ENCODE data around the gene SCART1.
"Not testable (repeated sequence)": the region's sequence is repeated elsewhere in the genome, so short reads cannot be mapped to it uniquely, and the experiment has no call there.

SCART1 gene

GRCh38 chr10:133453516-133454203 lies at the start of gene SCART1:
Gene SCART1 (plus strand): TSS chr10:133453945. CDS start chr10:133453998, 53 bp downstream.
- DNase-seq = no peak

DNA sequence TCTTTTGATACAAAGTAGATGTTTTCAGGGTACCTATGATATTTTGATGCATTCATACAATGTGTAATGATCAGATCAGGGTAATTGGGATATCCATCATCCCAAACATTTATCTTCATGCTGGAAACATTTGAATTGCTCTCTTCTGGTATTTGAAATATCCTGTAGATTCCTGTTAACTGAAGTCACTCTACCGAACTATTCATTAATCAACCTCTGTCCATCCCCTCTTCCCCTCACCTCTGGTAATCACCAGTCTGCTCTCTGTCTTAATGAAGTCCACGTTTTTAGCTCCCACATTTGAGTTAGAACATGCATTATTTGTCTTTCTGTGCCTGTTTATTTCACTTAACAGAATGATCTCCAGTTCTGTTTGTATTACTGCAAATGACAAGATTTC lies 48.5 kb upstream of the SCART1 start:
- no peak for DNase-seq

GRCh38 chr10:133405844-133406527 lies 47.8 kb upstream of the SCART1 start:
- DNase-seq = no peak

DNA sequence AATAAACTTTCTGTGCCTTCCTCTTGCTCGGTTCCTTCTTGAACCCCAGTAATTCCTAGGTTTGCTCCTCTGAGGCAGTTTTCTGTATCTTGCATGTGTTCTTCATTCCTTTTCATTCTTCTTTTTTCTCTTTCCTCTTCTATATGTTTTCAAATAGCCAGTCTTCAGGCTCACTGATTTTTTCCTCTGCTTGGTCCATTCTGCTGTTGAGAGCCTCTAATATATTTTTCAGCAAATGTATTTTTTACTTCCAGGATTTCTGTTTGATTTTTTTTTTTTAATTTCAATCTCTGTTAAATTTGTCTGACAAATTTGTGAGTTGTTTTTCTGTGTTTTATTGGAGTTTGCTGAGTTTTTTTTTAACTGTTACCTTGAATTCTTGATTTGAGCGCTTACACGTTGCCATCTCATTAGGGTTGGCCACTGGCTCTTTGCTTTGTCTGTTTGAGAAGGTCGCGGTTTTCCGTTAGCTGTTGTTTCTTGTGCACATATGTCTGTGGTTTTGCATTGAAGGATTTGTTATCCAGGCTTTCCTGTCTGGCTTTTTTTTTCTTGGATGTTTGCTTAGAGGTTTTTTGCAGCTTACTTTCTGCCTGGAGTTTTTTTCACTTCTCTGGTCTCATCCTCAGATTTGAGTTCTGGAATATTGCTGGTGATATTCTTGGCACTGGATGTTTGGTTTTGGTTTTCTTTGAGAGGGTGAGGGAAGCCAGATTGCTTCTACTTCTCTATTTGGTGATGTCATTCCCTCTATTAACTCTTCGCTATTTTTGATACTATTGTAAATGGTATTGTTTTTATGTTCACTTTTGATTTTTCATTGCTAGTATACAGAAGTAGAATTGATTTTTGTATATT lies 42.0 kb upstream of the SCART1 start:
- DNase-seq = no peak

DNA sequence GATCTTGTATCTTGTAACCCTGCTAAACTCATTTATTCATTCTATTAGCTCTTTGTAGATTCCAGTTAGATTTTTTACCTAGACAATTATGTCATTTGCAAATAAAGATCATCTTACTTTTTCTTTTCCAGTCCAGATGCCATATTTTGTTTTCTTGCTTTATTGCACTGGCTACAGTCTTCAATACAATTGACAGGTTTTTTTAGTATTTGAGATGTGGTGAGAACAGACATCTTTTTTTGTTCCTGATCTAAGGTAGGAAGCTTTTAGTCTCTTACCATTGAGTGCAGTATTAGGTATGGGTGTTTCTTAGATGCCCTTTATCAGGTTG lies 41.4 kb upstream of the SCART1 start:
- no peak for DNase-seq

GRCh38 chr10:133414401-133414800 lies 39.3 kb upstream of the SCART1 start:
- not testable (repeated sequence) for DNase-seq

DNA sequence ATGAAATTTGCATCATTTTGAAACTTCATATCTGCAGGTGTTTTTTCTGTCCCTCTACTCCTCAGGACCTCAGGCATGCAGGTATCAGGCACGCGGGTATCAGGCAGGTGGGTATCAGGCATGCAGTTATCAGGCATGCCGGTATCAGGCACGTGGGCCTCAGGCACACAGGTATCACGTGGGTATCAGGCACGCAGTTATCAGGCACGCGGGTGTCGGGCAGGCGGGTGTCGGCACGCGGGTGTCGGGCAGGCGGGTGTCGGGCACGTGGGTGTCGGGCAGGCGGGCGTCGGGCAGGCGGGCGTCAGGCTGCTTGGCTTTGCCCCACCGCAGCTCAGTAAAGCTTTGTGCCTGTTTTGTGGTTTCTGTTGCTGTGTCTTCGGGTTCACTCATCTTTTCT lies 38.0 kb upstream of the SCART1 start:
- no peak for DNase-seq

- DNase-seq = no peak
Observed at GRCh38 chr10:133418289-133418993, 35.3 kb upstream of the SCART1 start.

DNA sequence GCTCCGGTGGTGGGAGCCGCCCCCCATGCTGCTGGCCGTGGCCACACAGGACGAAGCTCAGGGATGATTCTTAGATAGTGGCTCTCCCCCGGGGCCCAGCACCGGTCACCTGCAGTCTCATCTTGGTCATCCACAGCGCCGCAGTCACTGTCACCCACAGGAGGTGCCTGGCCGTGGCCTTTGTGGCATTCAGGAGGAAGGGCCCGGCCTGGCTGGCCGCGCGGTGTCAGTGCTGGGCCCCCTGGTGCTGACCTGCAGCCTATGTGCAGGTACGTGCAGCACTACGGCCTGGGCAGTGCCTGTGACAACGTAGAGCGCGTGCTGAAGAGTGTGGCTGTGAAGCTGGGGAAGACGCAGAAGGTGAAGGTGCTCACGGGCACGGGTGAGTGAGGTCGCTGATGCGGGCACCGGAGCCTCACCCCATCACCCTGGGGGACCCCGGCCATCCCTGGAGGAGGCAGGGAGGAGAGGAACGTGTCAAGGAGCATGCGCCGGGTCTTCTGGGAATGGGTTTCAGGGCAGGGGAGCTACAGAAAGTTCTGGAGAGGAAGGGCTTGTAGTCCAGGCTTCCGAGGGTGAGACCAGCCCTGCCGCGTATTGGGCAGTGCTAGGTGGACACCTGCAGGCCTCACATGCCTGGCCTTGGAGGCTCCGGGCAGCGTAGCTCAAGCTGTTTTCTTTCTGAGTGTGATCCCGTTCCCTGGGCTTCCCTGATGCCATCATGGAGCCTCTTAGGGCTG lies 34.4 kb upstream of the SCART1 start:
- no peak for DNase-seq

DNA sequence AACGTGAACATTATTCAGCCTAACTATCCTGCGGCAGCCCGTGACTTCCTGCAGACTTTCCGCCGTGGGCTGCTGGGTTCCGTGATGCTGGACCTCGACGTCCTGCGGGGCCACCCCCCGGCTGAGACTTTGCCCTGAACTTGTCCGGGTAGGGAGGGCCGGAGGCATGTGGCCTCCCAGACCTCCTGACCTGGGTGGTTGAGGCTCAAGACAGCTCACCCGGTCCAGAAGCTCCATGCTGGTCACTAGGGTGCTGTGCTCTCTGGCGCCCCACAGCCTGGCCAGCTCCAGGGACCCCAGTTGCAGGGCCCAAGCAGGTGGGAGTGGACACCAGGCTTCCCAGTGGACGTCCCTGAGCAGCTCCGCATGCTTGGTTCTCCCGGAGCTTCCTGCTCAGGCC lies 33.7 kb upstream of the SCART1 start:
- DNase-seq = no peak

- no peak for DNase-seq
Observed at GRCh38 chr10:133420579-133420978, 33.2 kb upstream of the SCART1 start.

DNA sequence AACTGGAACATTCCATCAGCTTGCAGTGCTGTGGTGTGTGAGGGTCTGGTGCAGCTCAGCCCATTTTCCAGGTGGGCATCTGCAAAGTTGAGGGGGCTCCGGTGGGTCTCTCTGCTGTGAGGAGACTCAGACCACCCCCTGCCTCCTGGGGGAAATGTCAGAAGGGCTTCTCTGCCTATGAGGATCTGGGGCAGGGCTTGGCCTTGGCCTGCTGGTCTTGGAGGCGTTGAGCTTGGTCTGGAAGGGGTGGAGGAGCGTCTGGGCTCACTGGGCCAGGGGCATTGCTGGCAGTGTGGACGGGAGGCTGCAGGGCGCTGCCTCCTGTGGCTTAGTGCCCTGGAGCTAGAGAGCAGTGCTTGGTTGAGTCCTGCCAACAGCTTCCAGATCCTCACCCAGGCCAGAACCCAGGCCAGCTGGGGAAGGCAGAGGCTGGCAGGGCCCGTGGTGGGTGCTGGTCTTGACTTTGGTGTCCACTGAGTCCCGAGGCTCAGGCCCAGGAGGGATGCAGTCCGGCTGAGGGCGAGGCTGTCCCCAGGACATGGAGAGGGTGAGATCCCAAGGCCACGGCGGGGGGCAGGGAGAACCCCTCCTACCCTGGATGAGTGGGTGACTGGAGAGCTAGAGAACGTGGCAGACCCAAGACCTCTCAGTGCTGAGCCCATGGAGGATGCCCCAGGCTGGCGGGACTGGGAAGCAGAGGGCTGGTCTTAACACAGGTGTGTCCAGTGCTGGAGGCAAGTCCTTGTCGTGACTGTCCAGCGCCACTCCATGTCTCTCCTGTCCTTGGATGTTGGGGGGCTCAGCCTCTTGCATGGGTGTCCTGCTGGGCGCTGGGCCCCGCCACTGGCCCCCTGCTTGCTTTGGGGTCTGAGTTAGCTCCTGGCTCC lies 32.2 kb upstream of the SCART1 start:
- no peak for DNase-seq

DNA sequence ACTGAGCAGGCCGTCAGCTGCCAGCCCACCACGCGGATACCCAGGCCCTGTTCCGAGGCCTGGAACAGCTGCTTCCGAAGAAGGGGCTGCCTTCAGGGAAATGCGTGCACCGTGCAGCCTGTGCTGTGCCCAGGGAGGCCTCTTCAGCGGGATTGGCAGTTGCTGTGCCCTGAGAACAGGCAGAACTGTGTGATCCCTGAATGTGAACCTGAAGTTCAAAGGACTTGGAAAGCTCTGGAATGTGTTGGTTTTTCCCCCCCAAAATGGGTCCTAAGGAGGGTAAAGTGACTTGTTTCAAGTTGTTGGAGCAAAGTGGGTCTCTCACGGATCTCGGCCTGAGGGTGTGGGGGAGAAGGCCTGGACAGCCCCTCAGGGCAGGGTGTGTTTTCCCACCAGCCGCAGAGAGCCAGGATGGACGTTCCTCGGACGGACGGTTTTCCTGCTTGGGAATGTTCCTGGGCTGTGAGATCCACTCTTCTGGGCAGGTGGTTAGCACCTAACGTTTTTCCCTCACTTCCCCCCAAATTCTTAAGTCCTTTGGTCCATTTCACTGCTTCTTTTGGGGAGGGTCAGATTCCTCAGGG lies 31.4 kb upstream of the SCART1 start:
- DNase-seq = no peak

GRCh38 chr10:133422807-133423771 lies 30.7 kb upstream of the SCART1 start:
- no peak for DNase-seq

DNA sequence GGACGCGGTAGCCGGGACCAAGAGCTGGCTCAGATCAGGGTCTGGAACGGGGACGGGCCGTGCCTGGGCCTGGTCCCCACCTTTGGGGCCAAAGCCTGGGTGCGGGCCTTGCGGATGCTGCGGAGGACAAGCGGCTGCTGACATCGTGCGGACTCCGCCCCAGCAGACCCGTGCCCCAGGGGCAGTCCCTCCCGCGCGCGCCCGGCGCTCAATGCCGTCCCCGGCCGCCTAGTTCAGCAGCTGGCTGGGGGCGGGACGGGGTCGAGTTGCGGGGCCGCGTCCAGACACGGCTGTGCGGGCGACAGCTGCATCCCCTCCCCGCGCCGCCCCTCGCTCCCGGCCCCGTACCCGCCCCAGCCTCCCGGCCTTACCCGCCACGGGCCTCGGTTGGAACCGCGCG lies 29.6 kb upstream of the SCART1 start:
- DNase-seq = not testable (repeated sequence)

GRCh38 chr10:133424601-133425000 lies 29.1 kb upstream of the SCART1 start, which contains the start of gene SPRN:
Gene SPRN (minus strand): TSS chr10:133424625. CDS start chr10:133423681, 944 bp downstream.
- not testable (repeated sequence) for DNase-seq

DNA sequence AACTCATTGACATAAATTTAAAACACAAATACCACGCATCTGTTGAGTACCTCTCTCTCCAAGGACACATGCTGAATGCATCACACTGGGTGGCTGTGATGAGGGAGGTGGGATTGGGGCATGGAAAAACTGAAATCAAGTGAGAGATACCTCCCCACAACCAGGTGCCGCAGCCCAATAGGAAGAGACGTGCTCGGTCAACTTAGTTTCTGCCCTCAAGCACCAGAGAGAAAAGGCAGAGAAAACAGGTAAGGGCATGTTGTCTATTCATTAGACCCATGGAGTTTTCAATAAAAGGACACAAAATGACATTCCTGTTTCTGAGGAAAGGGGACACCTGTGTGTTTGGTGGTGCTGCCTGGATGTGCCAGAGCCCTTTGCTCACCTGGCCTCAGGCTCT lies 24.2 kb upstream of the SCART1 start:
- DNase-seq = not testable (repeated sequence)

DNA sequence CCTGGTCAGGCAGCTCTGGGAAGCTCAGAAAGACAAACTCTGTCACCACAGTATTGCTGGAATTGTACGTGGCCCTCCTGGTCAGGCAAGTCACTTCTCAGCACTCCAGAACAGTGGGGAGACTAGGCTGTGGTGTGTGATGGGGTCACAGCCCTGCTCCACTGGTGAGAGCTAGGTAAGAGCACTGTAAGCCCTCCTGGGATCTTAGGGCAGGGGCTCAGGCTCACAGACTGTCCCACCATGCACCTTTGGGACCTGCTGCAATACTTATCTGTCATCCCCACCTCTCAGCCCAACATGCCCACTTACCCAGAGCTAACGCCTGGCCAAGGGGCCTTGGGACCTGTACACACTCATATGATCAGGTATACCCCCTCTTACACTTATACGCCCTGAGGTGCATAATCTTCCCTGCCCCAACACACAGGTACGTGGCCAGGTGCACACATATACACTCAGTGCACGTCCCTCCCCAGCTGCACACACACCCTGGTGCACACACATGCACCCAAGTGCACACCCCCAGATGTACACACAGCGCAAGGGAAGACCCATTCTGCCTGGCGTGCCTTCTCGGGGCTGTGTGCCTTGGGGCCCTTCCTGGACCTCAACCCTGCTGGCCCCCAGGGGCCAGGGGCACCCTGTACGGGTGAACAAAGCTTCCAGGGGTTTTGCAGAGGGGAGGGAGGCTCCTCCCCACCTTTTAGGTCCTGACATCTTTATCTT lies 21.7 kb upstream of the SCART1 start:
- not testable (repeated sequence) for DNase-seq

- DNase-seq = not testable (repeated sequence)
Observed at GRCh38 chr10:133432789-133433188, 21.0 kb upstream of the SCART1 start.
